GM12878 (cell line): Measurements from ENCODE around the gene KCNIP2. TPM values are rescaled to one million over a fixed set of nuclear protein-coding genes. Genes with fewer than 3 reads are reported as not detected.

Experiments used
- ATAC-seq: fragments of 200-7000 bp; cut with Tn5 transposase; 3 replicates; pipeline ENCODE4 v1.9.1; 2020; ENCODE audit warnings: mild to moderate bottlenecking, moderate library complexity
- BruUV-seq: library from RNA; stranded (reverse); fragments of 400-500 nt; replicated peaks from 2 replicates; lab custom pipeline; 2021; lab: Mats Ljungman, UMichigan
- CTCF ChIA-PET: fragments of 300-600 bp; sonication (Branson Sonifier 250); formaldehyde crosslinking; extraction: SDS; loops from one replicate; lab custom pipeline; 2021; ENCODE audit warnings: inconsistent platforms; lab: Yijun Ruan, JAX
- POLR2A ChIA-PET: fragments of 350-600 bp; formaldehyde crosslinking; extraction: SDS; loops from one replicate; lab custom pipeline; 2021; ENCODE audit warnings: inconsistent platforms; lab: Charles Lee
- RAD21 ChIA-PET: fragments of 300-600 bp; sonication (Branson Sonifier 250); formaldehyde crosslinking; loops from one replicate; lab custom pipeline; 2023; ENCODE audit warnings: antibody characterized with exemption; ENCODE audit not compliant: unreplicated experiment; lab: Charles Lee
- SMC1A ChIA-PET: fragments of 300-600 bp; sonication (Branson Sonifier 250); formaldehyde crosslinking; loops from one replicate; lab custom pipeline; 2023; ENCODE audit not compliant: unreplicated experiment, uncharacterized antibody; lab: Charles Lee
- DNase-seq: peaks from one replicate; pipeline ENCODE4 v3.0.0-alpha.2; 2011; ENCODE audit warnings: low read depth, low spot score
- FAIRE-seq: peaks from 3 replicates; lab custom pipeline; 2011; peaks lifted over from hg19 to GRCh38; lab: Jason Lieb, UNC
- H2AFZ ChIP-seq: 2 replicates; pipeline ENCODE4 v1.6.0; 2011; ENCODE audit warnings: low read depth, low read length, control low read depth; ENCODE audit not compliant: control insufficient read depth
- H3K27ac ChIP-seq: 2 replicates; pipeline ENCODE4 v1.5.1; 2011; ENCODE audit warnings: control low read depth; ENCODE audit not compliant: control insufficient read depth, insufficient read depth
- H3K27me3 ChIP-seq, 2 experiments: replicated peaks in 1 of 2; 2 replicates each; pipeline versions ENCODE4 v1.6.0 to v1.6.1; 2011; ENCODE audit warnings: low read length in 1 of 2; ENCODE audit not compliant: control insufficient read depth in 2 of 2, insufficient read depth in 2 of 2
- H3K36me3 ChIP-seq, 2 experiments: 2 replicates each; pipeline ENCODE4 v1.5.1; 2011; ENCODE audit warnings: low read length in 1 of 2; ENCODE audit not compliant: control insufficient read depth in 2 of 2, insufficient read depth in 2 of 2
- H3K4me1 ChIP-seq: 2 replicates; pipeline ENCODE4 v1.6.1; 2011; ENCODE audit warnings: mild to moderate bottlenecking, low read length, moderate library complexity, mixed read lengths; ENCODE audit not compliant: control insufficient read depth, insufficient read depth
- H3K4me2 ChIP-seq: 2 replicates; pipeline ENCODE4 v1.6.0; 2011; ENCODE audit warnings: control low read depth; ENCODE audit not compliant: control insufficient read depth, insufficient read depth
- H3K4me3 ChIP-seq: fragments of 200-600 bp; sonication (generic); 2 replicates; pipeline ENCODE4 v1.5.1; 2016
- H3K79me2 ChIP-seq: 2 replicates; pipeline ENCODE4 v1.6.0; 2011; ENCODE audit warnings: low read length; ENCODE audit not compliant: control insufficient read depth, insufficient read depth
- H3K9ac ChIP-seq: 2 replicates; pipeline ENCODE4 v1.8.0; 2011; ENCODE audit warnings: low read length, control low read depth, mixed read lengths; ENCODE audit not compliant: control insufficient read depth, insufficient read depth
- H3K9me3 ChIP-seq: replicated peaks from 3 replicates; pipeline ENCODE4 v1.5.1; 2011; ENCODE audit warnings: mild to moderate bottlenecking, low read length; ENCODE audit not compliant: control insufficient read depth, insufficient read depth
- H4K20me1 ChIP-seq: 2 replicates; pipeline ENCODE4 v1.6.0; 2011; ENCODE audit not compliant: control insufficient read depth, insufficient read depth
- CEBPZ ChIP-seq: fragments of 150-350 bp; IDR thresholded peaks from 2 replicates; pipeline ENCODE4 v1.6.1; 2016; ENCODE audit warnings: low read depth, low read length
- CREB1 ChIP-seq: IDR thresholded peaks from 2 replicates; pipeline ENCODE4 v1.6.1; 2012; ENCODE audit warnings: low read depth, mild to moderate bottlenecking, inconsistent platforms
- ETV6 ChIP-seq, 2 experiments: fragments of 450-650 bp in 1 of 2; IDR thresholded peaks in 1 of 2; conservative IDR thresholded peaks in 1 of 2; 2 replicates each; pipeline ENCODE4 v1.6.1; 2014; ENCODE audit warnings: antibody characterized with exemption in 1 of 2, borderline replicate concordance in 1 of 2, low read depth in 1 of 2, mild to moderate bottlenecking in 1 of 2, moderate library complexity in 1 of 2
- MTA3 ChIP-seq: IDR thresholded peaks from 2 replicates; pipeline ENCODE4 v1.6.1; 2012; ENCODE audit warnings: low read length, inconsistent platforms, borderline replicate concordance
- NBN ChIP-seq: fragments of 450-650 bp; IDR thresholded peaks from 2 replicates; pipeline ENCODE4 v1.6.1; 2016
- RELA ChIP-seq: fragments of 450-650 bp; IDR thresholded peaks from 2 replicates; pipeline ENCODE4 v1.8.0; 2014; ENCODE audit warnings: borderline replicate concordance; ENCODE audit not compliant: partially characterized antibody
- RFX5 ChIP-seq: IDR thresholded peaks from 2 replicates; pipeline ENCODE4 v1.6.1; 2011; ENCODE audit warnings: low read depth, low read length, improper control_type of control experiment
- RUNX3 ChIP-seq: IDR thresholded peaks from 2 replicates; pipeline ENCODE4 v1.6.1; 2012; ENCODE audit warnings: low read length, inconsistent platforms
- STAT3 ChIP-seq: IDR thresholded peaks from 2 replicates; pipeline ENCODE4 v1.6.1; 2011; ENCODE audit warnings: low read depth, low read length, improper control_type of control experiment
- USF2 ChIP-seq: IDR thresholded peaks from 2 replicates; pipeline ENCODE4 v1.6.1; 2011; ENCODE audit warnings: low read depth, low read length, improper control_type of control experiment, borderline replicate concordance
- YBX1 ChIP-seq: fragments of 450-650 bp; IDR thresholded peaks from 2 replicates; pipeline ENCODE4 v1.6.1; 2016; ENCODE audit warnings: antibody characterized with exemption
- YY1 ChIP-seq: IDR thresholded peaks from 2 replicates; pipeline ENCODE4 v1.6.1; 2011; ENCODE audit warnings: low read depth, mild to moderate bottlenecking, low read length
- ZZZ3 ChIP-seq: IDR thresholded peaks from 2 replicates; pipeline ENCODE4 v1.6.1; 2011; ENCODE audit warnings: low read depth; ENCODE audit not compliant: control insufficient read depth, insufficient read length
- WGBS: methylation state at CpG from one replicate; pipeline ENCODE4 v1.1.6; 2016; ENCODE audit warnings: low lambda C conversion rate; ENCODE audit not compliant: insufficient replicate concordance, insufficient coverage; ENCODE audit errors: missing lambda C conversion rate; 5-methylcytosine and 5-hydroxymethylcytosine counted together
- in situ Hi-C: fragments of 300-500 bp; cut with MboI; formaldehyde crosslinking; loops from 9 replicates; pipeline ENCODE4 v1.14.3; 2018; ENCODE audit warnings: mixed read lengths
- intact Hi-C: fragments of 100-400 bp; cut with micrococcal nuclease; formaldehyde crosslinking; loops from one replicate; pipeline ENCODE4 v1.14.2; 2022; ENCODE audit not compliant: unreplicated experiment
- polyA plus RNA-seq, 11 experiments: library from polyadenylated mRNA; depleted of rRNA in 4 of 11; unstranded in 6 of 11; stranded (reverse) in 5 of 11; fragments of >200 nt; fragmentation: Nextera tagmentation in 4 of 11; fragmentation: Illumina TruSeq in 1 of 11; extraction: Ambion mirVana in 4 of 11; extraction: Trizol in 1 of 11; gene quantifications; 1 replicate in 1 of 11; 2 replicates in 10 of 11; pipeline versions ENCODE4 v1.2.1 to v1.2.3, GENCODE V29; 2011 to 2016; ENCODE audit warnings: inconsistent platforms in 2 of 11, missing spikeins in 2 of 11, low read depth in 1 of 11
- total RNA-seq, 4 experiments: library from RNA; depleted of rRNA in 3 of 4; stranded (reverse); fragments of >200 nt in 3 of 4; fragmentation: Illumina TruSeq in 1 of 4; extraction: Trizol in 1 of 4; gene quantifications; 2 replicates each; pipeline versions ENCODE4 v1.2.1 to v1.2.3, GENCODE V29; 2013 to 2021
- TF ChIP-seq, protein P1 (sequence below): fragments of 450-650 bp; IDR thresholded peaks from 2 replicates; pipeline ENCODE4 v1.6.1; 2017; ENCODE audit warnings: mild to moderate bottlenecking, moderate library complexity

Gene KCNIP2
- total and polyA plus RNA-seq, 10 of the 15 experiments (the other 5 are each of a cell fraction or from before 2014, with no cell fraction given), result 0.46 to 4.3 (median 1.7) TPM

GRCh38 chr10:101840741-101841453, 2.7 kb downstream of the KCNIP2 start:
- Histone ChIP-seq H3K79me2 (no peaks in the 10 kb centered on the region; the same call in 1 of the 2 replicates), H3K36me3 (0 out of 4 replicates have a peak, but pooled peaks cover 0 to 5% of the 10 kb centered on the region in 2 experiments), H3K4me2 (peak overlapping the region; percentile 94), H3K27ac (no peak overlapping the region), H3K9ac (peak overlapping the region; percentile 45; the same call in 1 of the 2 replicates), H2AFZ (no peak overlapping the region), H3K9me3 (no peaks in the 10 kb centered on the region), H3K27me3 (no peaks in the 10 kb centered on the region), H4K20me1 (no peaks in the 10 kb centered on the region; the same call in 1 of the 2 replicates), H3K4me1 (peaks cover 23% of the 10 kb centered on the region), H3K4me3 (peak overlapping the region; percentile 81)
- peak; percentile 90 for ATAC-seq
- BruUV-seq, result no TSS peak
- in situ Hi-C loops (loop anchor here (5.0 kb wide), 2 partner anchors 166 to 231 kb away; no protein-coding TSS in a partner anchor), intact Hi-C loops (loop anchor here (1.0 to 5.0 kb wide), 4 partner anchors 48 to 232 kb away; no protein-coding TSS in a partner anchor)
- POLR2A ChIA-PET, result interaction anchor here (0.6 to 3.5 kb wide), 23 partner anchors 11 to 233 kb away, joined by 3 to 34 read pairs (median 3); partner anchors contain the start of gene OGA
- 4% methylated on average over 46 of the region's 46 CpGs for WGBS
- FAIRE-seq, result peak; percentile 80
- SMC1A ChIA-PET, result interaction anchor here (0.6 to 13.6 kb wide), 45 partner anchors 9 to 240 kb away, joined by 3 to 407 read pairs (median 5); partner anchors contain the start of genes ARMH3 and OGA
- RAD21 ChIA-PET, result interaction anchor here (0.6 to 9.5 kb wide), 53 partner anchors 9 to 278 kb away, joined by 3 to 538 read pairs (median 5); partner anchors contain the start of genes HPS6 and OGA
- no peak for DNase-seq
- CTCF ChIA-PET, result interaction anchor here (0.5 to 17.0 kb wide), 67 partner anchors 10 to 361 kb away, joined by 3 to 697 read pairs (median 5); partner anchors contain the start of genes HPS6, LDB1, NPM3 and OGA
- no peak for TF ChIP-seq USF2
- 0 out of 2 replicates have a peak, but pooled peaks have one; percentile 17 for TF ChIP-seq RFX5
- TF ChIP-seq, protein P1, sequence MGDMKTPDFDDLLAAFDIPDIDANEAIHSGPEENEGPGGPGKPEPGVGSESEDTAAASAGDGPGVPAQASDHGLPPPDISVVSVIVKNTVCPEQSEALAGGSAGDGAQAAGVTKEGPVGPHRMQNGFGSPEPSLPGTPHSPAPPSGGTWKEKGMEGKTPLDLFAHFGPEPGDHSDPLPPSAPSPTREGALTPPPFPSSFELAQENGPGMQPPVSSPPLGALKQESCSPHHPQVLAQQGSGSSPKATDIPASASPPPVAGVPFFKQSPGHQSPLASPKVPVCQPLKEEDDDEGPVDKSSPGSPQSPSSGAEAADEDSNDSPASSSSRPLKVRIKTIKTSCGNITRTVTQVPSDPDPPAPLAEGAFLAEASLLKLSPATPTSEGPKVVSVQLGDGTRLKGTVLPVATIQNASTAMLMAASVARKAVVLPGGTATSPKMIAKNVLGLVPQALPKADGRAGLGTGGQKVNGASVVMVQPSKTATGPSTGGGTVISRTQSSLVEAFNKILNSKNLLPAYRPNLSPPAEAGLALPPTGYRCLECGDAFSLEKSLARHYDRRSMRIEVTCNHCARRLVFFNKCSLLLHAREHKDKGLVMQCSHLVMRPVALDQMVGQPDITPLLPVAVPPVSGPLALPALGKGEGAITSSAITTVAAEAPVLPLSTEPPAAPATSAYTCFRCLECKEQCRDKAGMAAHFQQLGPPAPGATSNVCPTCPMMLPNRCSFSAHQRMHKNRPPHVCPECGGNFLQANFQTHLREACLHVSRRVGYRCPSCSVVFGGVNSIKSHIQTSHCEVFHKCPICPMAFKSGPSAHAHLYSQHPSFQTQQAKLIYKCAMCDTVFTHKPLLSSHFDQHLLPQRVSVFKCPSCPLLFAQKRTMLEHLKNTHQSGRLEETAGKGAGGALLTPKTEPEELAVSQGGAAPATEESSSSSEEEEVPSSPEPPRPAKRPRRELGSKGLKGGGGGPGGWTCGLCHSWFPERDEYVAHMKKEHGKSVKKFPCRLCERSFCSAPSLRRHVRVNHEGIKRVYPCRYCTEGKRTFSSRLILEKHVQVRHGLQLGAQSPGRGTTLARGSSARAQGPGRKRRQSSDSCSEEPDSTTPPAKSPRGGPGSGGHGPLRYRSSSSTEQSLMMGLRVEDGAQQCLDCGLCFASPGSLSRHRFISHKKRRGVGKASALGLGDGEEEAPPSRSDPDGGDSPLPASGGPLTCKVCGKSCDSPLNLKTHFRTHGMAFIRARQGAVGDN, result no peak
- TF ChIP-seq MTA3, result no peak
- no peak for TF ChIP-seq CREB1
- peak; percentile 82 for TF ChIP-seq RUNX3
- no peak for TF ChIP-seq ZZZ3
- TF ChIP-seq NBN, result 0 out of 2 replicates have a peak, but pooled peaks have one; percentile 34
- no peak for TF ChIP-seq ETV6 (conservative IDR thresholded peaks at IDR 0.05 in 1 of 2, IDR thresholded peaks at IDR 0.05 in 1 of 2; ENCODE audit: borderline replicate concordance in 1 of 2, low read depth in 1 of 2)
- TF ChIP-seq STAT3, result no peak
- TF ChIP-seq YY1, result peak; percentile 77
- peak; percentile 52 for TF ChIP-seq RELA
- TF ChIP-seq YBX1, result no peak
- no peak for TF ChIP-seq CEBPZ
